ENCODE data around the gene IGSF21.

The IGSF21 gene

GRCh38 chr1:18151436-18152122, 44.0 kb downstream of the IGSF21 start:
- no peak for ATAC-seq
- TF ChIP-seq PPARA (CRISPR knock-in tag; IDR thresholded peaks at IDR 0.05; ENCODE audit: borderline replicate concordance) (no peak), ARNTL (CRISPR knock-in tag; IDR thresholded peaks at IDR 0.05; ENCODE audit: borderline replicate concordance, low read depth) (no peak), ISL1 (CRISPR knock-in tag; IDR thresholded peaks at IDR 0.05) (no peak), ESRRG (CRISPR knock-in tag; IDR thresholded peaks at IDR 0.05) (no peak), SNAI2 (CRISPR knock-in tag; IDR thresholded peaks at IDR 0.05) (no peak), ZNF8 (CRISPR knock-in tag; IDR thresholded peaks at IDR 0.05) (no peak), GLIS3 (CRISPR knock-in tag; IDR thresholded peaks at IDR 0.05) (no peak), CSDC2 (CRISPR knock-in tag; IDR thresholded peaks at IDR 0.05) (no peak), TOX (CRISPR knock-in tag; IDR thresholded peaks at IDR 0.05; ENCODE audit: borderline replicate concordance) (no peak), TCF4 (CRISPR knock-in tag; IDR thresholded peaks at IDR 0.05; ENCODE audit: borderline replicate concordance) (no peak), BACH2 (CRISPR knock-in tag; IDR thresholded peaks at IDR 0.05; ENCODE audit: borderline replicate concordance) (no peak), CSRNP3 (CRISPR knock-in tag; IDR thresholded peaks at IDR 0.05) (no peak), PATZ1 (CRISPR knock-in tag; IDR thresholded peaks at IDR 0.05; ENCODE audit: borderline replicate concordance) (no peak), ZFP3 (CRISPR knock-in tag; IDR thresholded peaks at IDR 0.05) (no peak), ZFP30 (CRISPR knock-in tag; IDR thresholded peaks at IDR 0.05) (no peak), TSHZ2 (CRISPR knock-in tag; IDR thresholded peaks at IDR 0.05) (no peak), ZC3H10 (CRISPR knock-in tag; IDR thresholded peaks at IDR 0.05) (no peak), OSR1 (CRISPR knock-in tag; IDR thresholded peaks at IDR 0.05) (no peak), POU6F1 (CRISPR knock-in tag; IDR thresholded peaks at IDR 0.05; ENCODE audit: borderline replicate concordance, low read depth) (no peak)

GRCh38 chr1:18154430-18155194, 47.0 kb downstream of the IGSF21 start:
- no peak for TF ChIP-seq CSRNP3 (CRISPR knock-in tag; IDR thresholded peaks at IDR 0.05)
- no peak for TF ChIP-seq GLIS3 (CRISPR knock-in tag; IDR thresholded peaks at IDR 0.05)
- TF ChIP-seq ZFP3 (CRISPR knock-in tag; IDR thresholded peaks at IDR 0.05) = no peak
- no peak for TF ChIP-seq TCF4 (CRISPR knock-in tag; IDR thresholded peaks at IDR 0.05; ENCODE audit: borderline replicate concordance)
- no peak for TF ChIP-seq ESRRG (CRISPR knock-in tag; IDR thresholded peaks at IDR 0.05)
- no peak for TF ChIP-seq ARNTL (CRISPR knock-in tag; IDR thresholded peaks at IDR 0.05; ENCODE audit: borderline replicate concordance, low read depth)
- TF ChIP-seq RARB (CRISPR knock-in tag; IDR thresholded peaks at IDR 0.05) = no peak
- no peak for TF ChIP-seq ISL1 (CRISPR knock-in tag; IDR thresholded peaks at IDR 0.05)
- TF ChIP-seq ZC3H10 (CRISPR knock-in tag; IDR thresholded peaks at IDR 0.05) = no peak
- no peak for TF ChIP-seq ZFP30 (CRISPR knock-in tag; IDR thresholded peaks at IDR 0.05)
- no peak for TF ChIP-seq ZNF565 (CRISPR knock-in tag; conservative IDR thresholded peaks at IDR 0.05; ENCODE audit: low read depth)
- no peak for TF ChIP-seq POU6F1 (CRISPR knock-in tag; IDR thresholded peaks at IDR 0.05; ENCODE audit: borderline replicate concordance, low read depth)
- no peak for TF ChIP-seq ZNF70 (CRISPR knock-in tag; IDR thresholded peaks at IDR 0.05)
- TF ChIP-seq OSR1 (CRISPR knock-in tag; IDR thresholded peaks at IDR 0.05) = no peak
- no peak for TF ChIP-seq SNAI2 (CRISPR knock-in tag; IDR thresholded peaks at IDR 0.05)
- TF ChIP-seq CREB5 (CRISPR knock-in tag; IDR thresholded peaks at IDR 0.05; ENCODE audit: low read depth) = no peak
- no peak for TF ChIP-seq PPARA (CRISPR knock-in tag; IDR thresholded peaks at IDR 0.05; ENCODE audit: borderline replicate concordance)
- no peak for ATAC-seq

All from SK-N-SH treated with all-trans-retinoic acid at 6 μM for 48 hours (cell line).